Activated T-helper 1 cell treated with Interleukin-2 at 50 U/mL for 16 hours (primary cell): ENCODE data around the gene TBC1D1.
"Not testable (repeated sequence)": the region's sequence is repeated elsewhere in the genome, so short reads cannot be mapped to it uniquely, and the experiment has no call there.

ENCODE experiments used
- DNase-seq: peaks from one replicate; pipeline ENCODE4 v3.0.0-alpha.2; 2020; ENCODE audit warnings: low read depth

Gene TBC1D1

GRCh38 chr4:37968747-37969146 is 77.9 kb downstream of the TBC1D1 start:
- no peak for DNase-seq

- DNase-seq = no peak
These were observed 79.8 kb downstream of the TBC1D1 start for GRCh38 chr4:37970702-37971101.

DNA sequence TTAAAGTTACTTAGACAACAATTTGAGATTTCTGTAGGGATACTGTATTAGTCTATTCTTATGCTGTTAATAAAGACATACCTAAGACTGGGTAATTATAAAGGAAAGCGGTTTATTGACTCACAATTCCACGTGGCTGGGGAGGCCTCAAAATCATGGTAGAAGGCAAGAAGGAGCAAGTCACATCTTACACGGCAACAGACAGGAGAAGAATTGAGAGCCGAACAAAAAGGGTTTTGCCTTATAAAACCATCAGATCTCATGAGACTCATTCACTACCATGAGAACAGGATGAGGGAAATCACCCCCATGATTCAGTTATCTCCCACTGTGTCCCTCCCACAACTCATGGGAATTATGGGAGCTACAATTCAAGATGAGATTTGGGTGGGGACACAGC is 80.3 kb downstream of the TBC1D1 start:
- no peak for DNase-seq

- no peak for DNase-seq
These were observed 82.6 kb downstream of the TBC1D1 start for GRCh38 chr4:37973441-37973840.

GRCh38 chr4:37975321-37975822 is 84.5 kb downstream of the TBC1D1 start:
- not testable (repeated sequence) for DNase-seq

DNA sequence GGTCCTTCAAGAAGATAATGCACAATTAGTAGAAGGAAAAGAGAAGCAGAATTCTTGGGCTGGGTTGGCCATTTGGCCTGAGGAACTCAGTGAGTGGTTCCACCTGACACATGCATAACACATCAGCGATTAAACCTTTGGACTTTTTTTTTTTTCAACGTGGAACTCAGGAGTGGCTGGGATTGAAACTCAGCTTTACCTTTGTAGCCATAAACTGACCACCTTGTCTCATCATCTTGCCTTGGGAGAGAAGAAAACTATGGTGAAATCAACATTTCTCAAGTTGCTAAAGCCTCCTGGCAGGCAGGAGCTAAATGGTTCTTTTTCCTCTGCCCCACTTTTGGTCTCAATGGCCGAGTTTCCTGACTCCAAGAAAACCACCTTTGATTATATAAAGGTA is 85.6 kb downstream of the TBC1D1 start:
- DNase-seq = no peak

GRCh38 chr4:37976991-37977470 is 86.1 kb downstream of the TBC1D1 start:
- DNase-seq = peak; percentile 69

- DNase-seq = peak; percentile 68
These were observed 86.8 kb downstream of the TBC1D1 start for GRCh38 chr4:37977471-37978247.

- no peak for DNase-seq
These were observed 87.5 kb downstream of the TBC1D1 start for GRCh38 chr4:37978248-37978924.

- DNase-seq = no peak
These were observed 89.4 kb downstream of the TBC1D1 start for GRCh38 chr4:37980246-37980645.

DNA sequence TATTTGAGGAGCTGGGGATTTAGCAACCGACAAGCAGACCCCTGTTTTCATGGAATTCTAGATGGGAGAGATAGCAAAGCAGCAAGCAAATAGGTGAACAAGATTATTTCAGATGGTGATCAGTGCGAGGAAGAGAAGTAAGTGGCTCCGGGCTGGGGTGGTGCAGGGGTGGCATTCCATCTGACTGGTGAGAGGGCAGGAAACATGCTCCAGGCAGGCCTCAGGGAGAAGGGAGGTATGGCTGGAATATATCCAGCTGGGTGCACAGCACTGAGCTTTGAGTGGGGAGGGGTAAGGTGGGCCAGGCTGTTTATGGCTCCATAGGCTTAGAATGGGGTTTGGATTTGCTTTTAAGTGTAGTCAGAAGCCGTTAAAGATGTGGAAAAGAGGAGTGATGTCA is 90.5 kb downstream of the TBC1D1 start:
- DNase-seq = no peak

DNA sequence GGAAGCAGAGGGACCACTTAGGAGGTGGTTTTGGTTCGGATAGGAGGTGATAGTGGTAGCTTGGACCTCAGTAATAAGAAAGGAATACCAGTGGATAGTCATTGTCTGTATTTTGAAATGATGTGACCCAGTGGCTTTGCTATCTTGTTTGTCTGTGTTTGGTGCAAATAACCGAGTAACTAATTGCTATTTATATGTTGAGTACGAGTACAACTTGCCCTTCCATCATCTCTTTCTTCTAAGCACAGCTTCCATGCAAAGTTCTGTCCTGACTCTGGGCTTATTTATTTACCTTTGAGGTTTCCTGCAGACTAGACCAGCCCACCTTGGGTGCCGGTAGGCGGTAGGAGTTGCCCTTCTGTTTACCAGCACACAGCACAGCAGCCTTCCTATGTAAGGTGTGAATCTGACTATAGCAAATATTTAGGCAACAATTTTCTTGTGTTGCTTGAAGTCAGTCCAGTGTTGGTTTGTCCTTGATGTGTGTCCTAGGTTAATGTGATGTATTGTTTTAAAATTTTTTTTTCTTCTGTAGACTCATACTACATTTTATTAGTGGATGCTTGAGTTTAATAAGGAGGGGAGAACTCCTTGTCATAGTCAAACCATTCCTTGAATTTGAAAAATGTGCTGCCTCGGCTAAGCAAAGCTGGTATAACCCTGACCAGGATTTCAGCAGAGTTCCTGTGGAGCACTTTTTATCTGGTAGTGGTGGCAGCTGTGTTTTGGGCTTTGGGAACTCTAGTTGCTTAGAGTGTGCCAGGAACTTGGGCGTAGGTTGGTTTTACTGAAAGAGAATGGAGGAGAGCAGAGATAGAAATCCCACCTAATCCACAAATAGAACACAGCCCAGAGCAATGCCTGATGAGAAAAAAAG is 91.2 kb downstream of the TBC1D1 start:
- no peak for DNase-seq

DNA sequence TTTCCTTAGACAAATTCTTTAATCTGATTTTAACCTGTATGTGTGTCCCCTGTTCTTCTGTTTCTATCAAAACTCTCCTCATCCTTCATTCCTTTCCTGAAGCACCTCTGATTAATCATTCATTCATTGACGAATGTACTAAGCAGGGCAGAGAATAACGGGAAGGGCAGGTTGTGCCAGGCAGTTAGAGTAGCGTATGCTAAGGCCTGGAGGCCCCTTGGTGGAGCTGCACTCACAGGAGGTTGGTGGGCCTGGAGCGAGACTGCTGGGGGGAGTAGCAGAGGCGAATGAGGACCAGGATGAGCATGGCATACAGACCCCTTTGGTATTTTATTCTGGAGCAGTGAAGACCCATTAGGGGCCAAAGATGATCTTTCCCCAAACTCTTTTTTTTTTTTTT is 91.9 kb downstream of the TBC1D1 start:
- no peak for DNase-seq

DNA sequence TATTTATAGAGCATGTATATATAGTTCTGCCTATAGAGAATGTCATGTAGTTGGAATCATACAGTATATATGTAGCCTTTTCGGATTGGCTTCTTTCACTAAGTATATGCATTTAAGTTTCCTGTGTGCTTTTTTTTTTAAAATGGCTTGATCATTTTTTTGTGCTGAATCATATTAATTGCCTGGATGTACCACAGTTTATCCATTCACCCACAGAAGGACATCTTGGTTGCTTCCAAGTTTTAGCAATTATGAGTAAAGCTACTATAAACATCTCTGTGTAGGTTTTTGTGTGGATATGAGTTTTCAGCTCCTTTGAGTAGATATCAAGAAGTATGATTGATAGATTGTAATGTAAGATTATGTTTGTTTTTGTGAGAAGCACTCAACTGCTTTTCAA is 93.1 kb downstream of the TBC1D1 start:
- DNase-seq = no peak

DNA sequence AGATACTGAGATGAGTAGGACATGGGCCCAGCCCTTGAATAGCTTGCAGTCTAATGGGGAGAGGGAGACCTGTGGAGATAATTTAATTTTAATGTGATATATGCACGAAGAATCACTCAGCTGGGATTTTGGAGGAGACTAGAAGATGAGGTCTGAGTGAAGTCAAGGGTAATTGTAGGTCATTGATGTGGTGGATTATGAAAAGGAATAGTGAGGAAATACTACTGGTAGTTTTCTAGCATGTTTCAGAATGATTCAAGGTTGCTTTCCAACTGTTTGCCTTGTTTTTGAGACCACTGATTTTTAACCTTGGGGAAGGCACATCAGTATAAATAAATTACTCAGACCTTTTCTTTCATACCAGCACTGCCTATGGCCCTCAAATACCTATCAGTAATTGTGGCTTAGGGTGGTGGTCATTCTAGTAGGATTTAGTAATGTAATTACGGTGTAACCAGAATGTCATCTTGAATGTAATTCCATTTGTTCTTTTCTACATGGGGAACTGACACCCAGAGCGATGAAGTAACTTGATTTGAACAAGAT is 94.9 kb downstream of the TBC1D1 start:
- no peak for DNase-seq

GRCh38 chr4:37988670-37989069 is 97.8 kb downstream of the TBC1D1 start:
- no peak for DNase-seq

- DNase-seq = no peak
These were observed 98.7 kb downstream of the TBC1D1 start for GRCh38 chr4:37989398-37990260.

DNA sequence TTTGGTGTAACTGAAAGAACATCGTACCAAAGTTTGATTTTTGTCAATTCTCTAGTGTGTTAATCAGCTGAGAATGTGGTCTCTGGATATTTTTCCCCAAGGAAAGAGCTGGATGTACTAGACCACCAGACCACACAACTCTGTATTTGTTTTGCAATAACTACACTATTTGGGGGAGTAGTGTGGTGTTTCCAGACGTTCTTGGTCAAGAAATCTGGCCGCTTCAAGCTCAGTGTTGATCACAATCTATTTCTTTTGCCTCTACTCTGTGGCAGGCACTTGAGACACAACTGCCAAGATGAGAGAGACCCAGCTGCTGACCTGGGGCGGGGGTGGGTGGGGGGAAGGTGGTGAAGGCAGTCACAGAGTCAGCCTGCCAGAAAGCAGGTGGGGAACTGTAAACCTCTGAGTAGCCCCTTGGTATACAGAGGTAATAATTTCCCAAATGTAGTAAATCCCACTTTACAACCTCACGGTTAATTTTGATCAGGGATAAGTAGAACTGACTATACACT is 99.9 kb downstream of the TBC1D1 start:
- DNase-seq = no peak

DNA sequence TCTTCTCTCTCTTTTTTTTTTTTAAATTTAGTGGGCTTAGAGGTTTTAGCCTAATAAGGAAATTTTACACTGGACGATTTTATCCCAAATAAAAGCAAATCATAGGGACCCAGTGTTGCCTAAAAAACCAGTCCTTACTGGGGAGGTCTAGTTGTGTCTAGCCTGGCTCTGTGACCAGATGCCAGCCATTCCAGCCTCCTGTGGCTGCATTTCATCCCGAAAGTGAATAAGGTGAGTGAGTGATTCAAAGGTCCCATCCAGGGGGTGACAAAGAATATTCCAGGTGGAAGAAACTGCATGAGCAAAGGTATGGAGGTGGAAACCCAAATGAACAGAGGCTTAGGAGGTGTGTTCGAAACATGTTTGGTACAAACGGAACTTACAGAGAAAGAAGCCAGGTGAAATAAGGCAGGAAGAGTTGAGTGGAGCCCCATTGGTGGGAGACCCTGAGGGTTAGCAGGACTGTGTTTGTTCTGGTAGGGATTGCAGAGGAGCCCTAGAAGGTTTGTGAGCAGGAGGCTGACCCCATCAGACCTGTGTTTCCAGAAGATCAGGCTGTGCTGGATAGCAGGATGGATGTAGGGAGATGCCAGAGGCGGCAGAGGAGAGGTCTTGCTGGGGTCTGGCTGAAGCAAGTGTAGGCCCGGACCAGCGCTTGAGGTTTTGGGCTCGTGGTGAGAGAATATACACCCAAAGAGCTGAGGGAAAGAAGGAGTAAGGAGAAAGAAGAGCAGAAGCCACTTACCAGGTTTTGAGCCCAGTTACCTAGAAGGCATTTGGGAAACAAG is 100.9 kb downstream of the TBC1D1 start:
- DNase-seq = no peak

- no peak for DNase-seq
These were observed 102.9 kb downstream of the TBC1D1 start for GRCh38 chr4:37993806-37994205.
